CD14-positive monocyte (primary cell): Measurements from ENCODE around the gene HDHD5. TPM values are rescaled to one million over a fixed set of nuclear protein-coding genes. Genes with fewer than 3 reads are reported as not detected.

Experiments used
- DNase-seq, 3 donors: peaks; one replicate each; pipeline ENCODE4 v3.0.0-alpha.2; 2011 to 2022
- H2AFZ ChIP-seq: 2 replicates; pipeline ENCODE4 v1.6.0; 2012; ENCODE audit warnings: mild to moderate bottlenecking, low read depth, low read length, inconsistent platforms; ENCODE audit not compliant: insufficient read depth, poor library complexity, severe bottlenecking
- H3K27ac ChIP-seq, 2 donors: 1 replicate in 1 of 2; 2 replicates in 1 of 2; pipeline ENCODE4 v1.5.1; 2012 to 2013; ENCODE audit warnings: low read length in 2 of 2, control low read depth in 1 of 2, inconsistent platforms in 1 of 2, low read depth in 1 of 2, mild to moderate bottlenecking in 1 of 2
- H3K27me3 ChIP-seq, 2 donors: one replicate each; pipeline versions ENCODE4 v1.6.0 to v1.6.1; 2011 to 2013; ENCODE audit warnings: low read length in 2 of 2; ENCODE audit not compliant: control insufficient read depth in 2 of 2, insufficient read depth in 2 of 2
- H3K36me3 ChIP-seq, 2 donors: replicated peaks in 1 of 2; 1 replicate in 1 of 2; 2 replicates in 1 of 2; pipeline versions ENCODE4 v1.5.1 to v1.6.1; 2012 to 2013; ENCODE audit warnings: low read length in 2 of 2, control low read depth in 1 of 2, inconsistent platforms in 1 of 2, mild to moderate bottlenecking in 1 of 2; ENCODE audit not compliant: insufficient read depth in 2 of 2, control insufficient read depth in 1 of 2
- H3K4me1 ChIP-seq, 2 donors: 1 replicate in 1 of 2; 2 replicates in 1 of 2; pipeline versions ENCODE4 v1.5.1 to v1.6.1; 2012 to 2013; ENCODE audit warnings: low read length in 2 of 2, control low read depth in 1 of 2, inconsistent platforms in 1 of 2, mild to moderate bottlenecking in 1 of 2, moderate library complexity in 1 of 2; ENCODE audit not compliant: insufficient read depth in 2 of 2, control insufficient read depth in 1 of 2
- H3K4me2 ChIP-seq: replicated peaks from 2 replicates; pipeline ENCODE3; 2012; ENCODE audit warnings: low read length, moderate library complexity, mild to moderate bottlenecking; ENCODE audit not compliant: poor library complexity, severe bottlenecking; ENCODE audit errors: extremely low read depth
- H3K4me3 ChIP-seq, 3 experiments: fragments of 200-600 bp in 1 of 3; sonication (generic) in 1 of 3; replicated peaks in 1 of 3; 1 replicate in 2 of 3; 2 replicates in 1 of 3; pipeline ENCODE4 v1.5.1; 2011 to 2013; ENCODE audit warnings: low read length in 3 of 3, mild to moderate bottlenecking in 3 of 3, control low read depth in 2 of 3, low read depth in 2 of 3, inconsistent platforms in 1 of 3, moderate library complexity in 1 of 3
- H3K79me2 ChIP-seq: 2 replicates; pipeline ENCODE4 v1.6.0; 2012; ENCODE audit warnings: mild to moderate bottlenecking, control low read depth, inconsistent platforms, low read length, moderate library complexity; ENCODE audit not compliant: insufficient read depth
- H3K9ac ChIP-seq: 2 replicates; pipeline ENCODE4 v1.6.0; 2017; ENCODE audit warnings: low read length, mild to moderate bottlenecking; ENCODE audit not compliant: insufficient read depth, poor library complexity, severe bottlenecking
- H3K9me3 ChIP-seq, 2 donors: replicated peaks in 1 of 2; 1 replicate in 1 of 2; 2 replicates in 1 of 2; pipeline versions ENCODE4 v1.5.1 to v1.6.1; 2012 to 2013; ENCODE audit warnings: low read length in 2 of 2, control low read depth in 1 of 2; ENCODE audit not compliant: control insufficient read depth in 1 of 2, insufficient read depth in 1 of 2
- H4K20me1 ChIP-seq: 2 replicates; pipeline ENCODE4 v1.6.0; 2012; ENCODE audit warnings: mild to moderate bottlenecking, low read length, control low read depth, moderate library complexity; ENCODE audit not compliant: insufficient read depth
- H3K27ac Mint-ChIP-seq, 7 donors: one replicate each; pipeline ENCODE4 v1.8.0; 2020; ENCODE audit warnings: mild to moderate bottlenecking in 7 of 7, mixed read lengths in 7 of 7, moderate library complexity in 6 of 7, inconsistent platforms in 2 of 7
- H3K27me3 Mint-ChIP-seq, 3 donors: one replicate each; pipeline ENCODE4 v1.8.0; 2021 to 2022; ENCODE audit warnings: low read depth in 3 of 3, mild to moderate bottlenecking in 3 of 3, mixed read lengths in 3 of 3, moderate library complexity in 3 of 3, inconsistent platforms in 1 of 3
- H3K36me3 Mint-ChIP-seq, 2 donors: one replicate each; pipeline ENCODE4 v1.8.0; 2020; ENCODE audit warnings: mixed read lengths in 2 of 2, inconsistent platforms in 1 of 2, mild to moderate bottlenecking in 1 of 2
- H3K4me1 Mint-ChIP-seq: one replicate; pipeline ENCODE4 v1.8.0; 2020; ENCODE audit warnings: mild to moderate bottlenecking, mixed read lengths
- H3K4me3 Mint-ChIP-seq, 2 donors: one replicate each; pipeline ENCODE4 v1.8.0; 2020; ENCODE audit warnings: mild to moderate bottlenecking in 2 of 2, mixed read lengths in 2 of 2, moderate library complexity in 1 of 2
- H3K9me3 Mint-ChIP-seq, 7 donors: one replicate each; pipeline ENCODE4 v1.8.0; 2020 to 2022; ENCODE audit warnings: mixed read lengths in 7 of 7, mild to moderate bottlenecking in 6 of 7, moderate library complexity in 6 of 7, inconsistent platforms in 2 of 7
- WGBS: methylation state at CpG from one replicate; pipeline ENCODE4 v1.1.5; 2013; ENCODE audit warnings: missing lambda C conversion rate; ENCODE audit not compliant: insufficient coverage; 5-methylcytosine and 5-hydroxymethylcytosine counted together
- intact Hi-C, 2 donors: fragments of 100-400 bp; cut with micrococcal nuclease; formaldehyde crosslinking; loops; one replicate each; pipeline versions ENCODE4 v1.15.0 to v1.15.1; 2023
- polyA plus RNA-seq, 3 donors: library from polyadenylated mRNA; depleted of rRNA in 1 of 3; unstranded in 2 of 3; stranded (reverse) in 1 of 3; fragments of 300-500 nt in 2 of 3; fragments of >200 nt in 1 of 3; fragmentation: Illumina TruSeq in 2 of 3; gene quantifications; 1 replicate in 2 of 3; 2 replicates in 1 of 3; pipeline ENCODE4 v1.2.3, GENCODE V29; 2012 to 2021
- TF ChIP-seq, protein P1 (sequence below): fragments of 200-600 bp; IDR thresholded peaks from one replicate; pipeline ENCODE4 v1.8.0; 2022; ENCODE audit warnings: antibody characterized with exemption, mild to moderate bottlenecking

HDHD5 gene
- polyA plus RNA-seq, 3 donors, result 75.9 to 119 (median 79.9) TPM

DNA sequence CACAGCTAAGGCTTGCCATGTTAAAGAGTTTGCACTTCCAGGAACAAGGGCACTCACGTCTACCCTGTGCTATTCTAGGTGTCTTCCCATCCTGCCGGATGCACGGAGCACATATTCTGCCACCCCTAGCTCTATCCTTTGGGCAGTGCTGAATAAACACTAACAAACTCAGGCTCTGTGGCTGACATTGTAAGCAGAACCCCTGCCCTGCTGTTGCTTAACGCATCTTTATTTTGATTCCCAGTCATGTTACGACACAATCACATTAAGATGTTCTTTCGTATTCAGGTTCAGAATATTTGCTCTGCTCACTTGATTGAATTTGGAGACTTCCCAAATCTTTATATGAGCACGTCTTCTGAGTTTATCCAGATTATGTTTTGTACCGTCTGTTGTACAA is 3.7 kb upstream of the HDHD5 start:
- Histone ChIP-seq H4K20me1 (peaks cover 3% of the 10 kb centered on the region), H3K4me3 (no peak overlapping the region), H2AFZ (no peak overlapping the region), H3K4me2 (no peak overlapping the region), H3K27me3 (no peaks in the 10 kb centered on the region), H3K4me1 (peaks cover 25 to 26% of the 10 kb centered on the region in 2 donors), H3K79me2 (peaks cover 17% of the 10 kb centered on the region), H3K27ac (no peak overlapping the region), H3K9me3 (no peaks in the 10 kb centered on the region), H3K9ac (no peak overlapping the region), H3K36me3 (no peaks in the 10 kb centered on the region)
- Mint-ChIP-seq H3K27ac (no peak overlapping the region), H3K27me3 (peaks cover 1 to 10% (median 3%) of the 10 kb centered on the region in 3 donors), H3K4me3 (no peak overlapping the region), H3K4me1 (peaks cover 30% of the 10 kb centered on the region), H3K36me3 (no peaks in the 10 kb centered on the region), H3K9me3 (no peaks in the 10 kb centered on the region)
- intact Hi-C loops, result no loop called here
- WGBS, result 40% methylated on average over 6 of the region's 8 CpGs
- TF ChIP-seq, protein P1, sequence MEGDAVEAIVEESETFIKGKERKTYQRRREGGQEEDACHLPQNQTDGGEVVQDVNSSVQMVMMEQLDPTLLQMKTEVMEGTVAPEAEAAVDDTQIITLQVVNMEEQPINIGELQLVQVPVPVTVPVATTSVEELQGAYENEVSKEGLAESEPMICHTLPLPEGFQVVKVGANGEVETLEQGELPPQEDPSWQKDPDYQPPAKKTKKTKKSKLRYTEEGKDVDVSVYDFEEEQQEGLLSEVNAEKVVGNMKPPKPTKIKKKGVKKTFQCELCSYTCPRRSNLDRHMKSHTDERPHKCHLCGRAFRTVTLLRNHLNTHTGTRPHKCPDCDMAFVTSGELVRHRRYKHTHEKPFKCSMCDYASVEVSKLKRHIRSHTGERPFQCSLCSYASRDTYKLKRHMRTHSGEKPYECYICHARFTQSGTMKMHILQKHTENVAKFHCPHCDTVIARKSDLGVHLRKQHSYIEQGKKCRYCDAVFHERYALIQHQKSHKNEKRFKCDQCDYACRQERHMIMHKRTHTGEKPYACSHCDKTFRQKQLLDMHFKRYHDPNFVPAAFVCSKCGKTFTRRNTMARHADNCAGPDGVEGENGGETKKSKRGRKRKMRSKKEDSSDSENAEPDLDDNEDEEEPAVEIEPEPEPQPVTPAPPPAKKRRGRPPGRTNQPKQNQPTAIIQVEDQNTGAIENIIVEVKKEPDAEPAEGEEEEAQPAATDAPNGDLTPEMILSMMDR, result no peak
- DNase-seq, result no peak

DNA sequence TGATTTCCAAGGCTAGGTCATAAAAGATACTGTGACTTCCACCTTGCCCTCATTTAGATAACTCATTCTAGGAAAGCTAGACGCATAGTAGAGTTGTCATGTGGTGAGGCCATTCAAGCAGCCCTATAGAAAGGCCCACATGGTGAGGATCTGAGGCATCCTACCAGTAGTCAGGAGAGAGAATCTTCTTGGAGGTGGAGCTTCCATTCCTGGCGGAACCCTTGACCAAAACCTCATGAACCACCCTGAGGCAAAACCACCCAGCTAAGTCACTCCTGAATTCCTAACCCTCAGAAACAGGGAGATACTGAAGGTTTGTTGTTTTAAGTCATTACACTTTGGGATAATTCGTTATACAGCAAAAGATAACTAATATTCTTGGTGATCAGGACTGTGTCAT is 2.9 kb upstream of the HDHD5 start:
- Mint-ChIP-seq H3K4me1 (peaks cover 36% of the 10 kb centered on the region), H3K27ac (no peak overlapping the region), H3K36me3 (no peaks in the 10 kb centered on the region), H3K4me3 (no peak overlapping the region), H3K9me3 (no peaks in the 10 kb centered on the region), H3K27me3 (peaks cover 0 to 10% (median 3%) of the 10 kb centered on the region in 3 donors)
- Histone ChIP-seq H3K79me2 (peaks cover 25% of the 10 kb centered on the region), H3K9me3 (no peaks in the 10 kb centered on the region), H2AFZ (no peak overlapping the region), H3K4me2 (no peak overlapping the region), H4K20me1 (peaks cover 10% of the 10 kb centered on the region), H3K9ac (no peak overlapping the region), H3K27ac (no peak overlapping the region), H3K36me3 (no peaks in the 10 kb centered on the region), H3K4me1 (peaks cover 32 to 34% of the 10 kb centered on the region in 2 donors), H3K27me3 (no peaks in the 10 kb centered on the region), H3K4me3 (no peak overlapping the region)
- DNase-seq, result no peak
- TF ChIP-seq, protein P1, result no peak
- intact Hi-C loops, result no loop called here
- WGBS, result no CpG with 5 or more reads among the region's 3 CpGs
